ENCODE results near the gene XPO1.
"Not testable (repeated sequence)": the region's sequence is repeated elsewhere in the genome, so short reads cannot be mapped to it uniquely, and the experiment has no call there.

The XPO1 gene

DNA sequence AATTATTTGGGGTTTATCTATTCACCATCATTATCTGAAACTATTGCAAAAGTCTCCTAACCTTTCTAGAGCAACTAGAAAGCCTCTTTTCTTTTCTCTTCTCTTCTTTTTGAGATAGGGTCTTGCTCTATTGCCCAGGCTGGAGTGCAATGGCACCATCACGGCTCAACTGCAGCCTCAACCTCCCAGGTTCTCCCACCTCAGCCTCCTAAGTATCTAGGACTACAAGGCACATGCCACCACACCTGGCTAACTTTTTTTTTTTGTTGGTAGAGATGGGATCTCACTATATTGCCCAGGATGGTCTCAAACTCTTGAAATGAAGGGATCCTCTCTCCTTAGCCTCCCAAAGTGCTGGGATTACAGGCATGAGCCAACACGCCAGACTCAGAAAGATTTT is 24.5 kb upstream of the XPO1 start:
- TF ChIP-seq, protein P1, sequence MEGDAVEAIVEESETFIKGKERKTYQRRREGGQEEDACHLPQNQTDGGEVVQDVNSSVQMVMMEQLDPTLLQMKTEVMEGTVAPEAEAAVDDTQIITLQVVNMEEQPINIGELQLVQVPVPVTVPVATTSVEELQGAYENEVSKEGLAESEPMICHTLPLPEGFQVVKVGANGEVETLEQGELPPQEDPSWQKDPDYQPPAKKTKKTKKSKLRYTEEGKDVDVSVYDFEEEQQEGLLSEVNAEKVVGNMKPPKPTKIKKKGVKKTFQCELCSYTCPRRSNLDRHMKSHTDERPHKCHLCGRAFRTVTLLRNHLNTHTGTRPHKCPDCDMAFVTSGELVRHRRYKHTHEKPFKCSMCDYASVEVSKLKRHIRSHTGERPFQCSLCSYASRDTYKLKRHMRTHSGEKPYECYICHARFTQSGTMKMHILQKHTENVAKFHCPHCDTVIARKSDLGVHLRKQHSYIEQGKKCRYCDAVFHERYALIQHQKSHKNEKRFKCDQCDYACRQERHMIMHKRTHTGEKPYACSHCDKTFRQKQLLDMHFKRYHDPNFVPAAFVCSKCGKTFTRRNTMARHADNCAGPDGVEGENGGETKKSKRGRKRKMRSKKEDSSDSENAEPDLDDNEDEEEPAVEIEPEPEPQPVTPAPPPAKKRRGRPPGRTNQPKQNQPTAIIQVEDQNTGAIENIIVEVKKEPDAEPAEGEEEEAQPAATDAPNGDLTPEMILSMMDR (IDR thresholded peaks at IDR 0.05; ENCODE audit: insufficient read depth, low read depth, low read length, missing control alignments), result no peak
- no peak for DNase-seq (ENCODE audit: low read depth)
- no peak overlapping the region for H3K4me3 ChIP-seq (ENCODE audit: low read length)

DNA sequence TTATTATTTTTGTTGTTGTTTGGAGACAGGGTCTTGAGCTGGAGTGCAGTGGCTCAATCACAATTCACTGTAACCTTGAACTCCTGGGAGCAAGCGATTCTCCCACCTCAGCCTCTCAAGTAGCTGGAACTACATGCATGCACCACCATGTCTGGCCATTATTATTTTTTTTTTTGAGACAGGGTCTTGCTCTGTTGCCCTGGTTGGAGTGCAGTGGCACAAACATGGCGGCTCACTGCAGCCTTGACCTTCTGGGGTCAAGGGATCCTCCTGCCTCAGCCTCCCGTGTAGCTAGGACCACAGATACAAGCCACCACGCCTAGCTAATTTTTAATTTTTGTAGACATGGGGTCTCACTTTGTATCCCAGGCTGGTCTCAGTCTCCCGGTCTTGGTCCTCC is 20.0 kb upstream of the XPO1 start:
- TF ChIP-seq, protein P1 (IDR thresholded peaks at IDR 0.05; ENCODE audit: insufficient read depth, low read depth, low read length, missing control alignments), result no peak
- H3K4me3 ChIP-seq (ENCODE audit: low read length), result no peak overlapping the region

DNA sequence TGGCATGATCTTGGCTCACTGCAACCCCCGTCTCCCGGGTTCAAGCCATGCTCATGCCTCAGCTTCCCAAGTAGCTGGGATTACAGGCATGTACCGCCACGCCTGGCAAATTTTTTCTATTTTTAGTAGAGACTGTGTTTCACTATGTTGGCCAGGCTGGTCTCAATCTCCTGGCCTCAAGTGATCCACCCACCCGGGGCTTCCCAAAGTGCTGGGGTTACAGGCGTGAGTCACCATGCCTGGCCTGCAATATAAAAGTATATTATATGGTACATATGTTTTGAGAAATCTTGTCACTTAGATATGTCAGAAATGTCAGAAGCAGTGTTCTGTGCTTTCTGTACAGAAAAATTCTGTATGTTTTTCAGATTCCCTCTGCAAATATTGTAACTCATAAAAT is 19.2 kb upstream of the XPO1 start:
- H3K4me3 ChIP-seq (ENCODE audit: low read length), result no peak overlapping the region
- DNase-seq (ENCODE audit: low read depth), result no peak
- TF ChIP-seq, protein P1 (IDR thresholded peaks at IDR 0.05; ENCODE audit: insufficient read depth, low read depth, low read length, missing control alignments), result no peak

More for the DNA sequence above, 20.0 kb upstream of the XPO1 start:
- DNase-seq (ENCODE audit: low read depth), result no peak

DNA sequence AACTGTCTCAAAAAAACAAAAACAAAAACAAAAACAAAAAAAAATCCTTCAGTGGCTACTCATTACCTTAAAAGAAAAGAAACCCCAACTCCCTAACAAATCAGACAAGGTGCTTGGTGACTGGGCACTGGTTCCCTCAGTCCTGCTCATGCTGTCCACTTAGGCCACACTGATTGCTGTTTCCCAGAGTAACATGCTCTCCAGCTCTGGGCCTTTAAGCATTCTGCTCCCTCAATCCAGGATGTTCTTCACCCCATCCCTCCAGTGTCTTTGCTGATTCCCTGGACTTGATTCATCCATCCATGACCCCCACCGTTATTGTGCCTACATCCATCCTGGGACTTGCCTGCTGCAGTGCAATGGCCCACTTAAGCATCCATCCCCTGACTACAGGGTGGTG is 16.4 kb upstream of the XPO1 start:
- DNase-seq (ENCODE audit: low read depth), result no peak
- TF ChIP-seq, protein P1 (IDR thresholded peaks at IDR 0.05; ENCODE audit: insufficient read depth, low read depth, low read length, missing control alignments), result no peak
- H3K4me3 ChIP-seq (ENCODE audit: low read length), result no peak overlapping the region

DNA sequence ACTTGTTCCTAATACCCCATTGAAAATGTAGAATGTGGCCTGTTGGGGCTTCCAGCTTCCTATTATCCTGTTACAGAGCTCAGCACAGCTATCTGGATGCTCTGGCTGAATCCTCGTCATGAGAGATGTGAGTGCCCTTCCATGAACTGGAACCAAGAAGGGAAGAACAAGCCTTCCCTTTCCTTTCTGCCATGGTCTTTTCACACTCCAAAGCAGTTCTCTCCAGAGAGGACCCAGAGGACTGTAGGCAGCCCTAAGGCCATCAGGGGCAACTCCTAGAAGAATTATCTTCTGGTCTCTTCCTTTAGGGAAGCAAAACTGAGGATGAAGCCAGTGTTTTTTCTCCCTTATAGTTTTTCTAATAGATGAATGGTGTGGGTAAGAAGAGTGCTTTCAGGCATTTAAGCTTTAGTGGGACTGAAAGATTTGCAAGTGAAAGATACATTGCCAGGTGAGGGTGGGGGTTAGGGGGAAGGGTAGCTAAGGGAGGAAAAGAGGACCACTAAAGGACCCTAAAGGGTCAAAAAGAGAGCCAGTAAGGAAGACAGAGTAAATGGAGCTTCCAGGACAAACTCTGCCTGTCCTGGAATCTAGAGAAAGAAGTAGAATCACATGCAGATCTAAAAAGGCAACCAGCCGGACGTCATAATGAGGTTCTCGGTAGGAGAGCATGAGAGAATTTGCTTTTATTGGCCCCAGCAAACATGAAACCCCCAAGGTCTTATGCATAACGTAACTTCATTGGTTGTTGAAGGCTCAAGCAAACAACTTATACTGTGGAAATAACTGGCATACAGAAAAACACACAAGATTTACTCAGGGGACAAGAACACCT is 12.4 kb upstream of the XPO1 start:
- no peak for DNase-seq (ENCODE audit: low read depth)
- TF ChIP-seq, protein P1 (IDR thresholded peaks at IDR 0.05; ENCODE audit: insufficient read depth, low read depth, low read length, missing control alignments), result no peak

DNA sequence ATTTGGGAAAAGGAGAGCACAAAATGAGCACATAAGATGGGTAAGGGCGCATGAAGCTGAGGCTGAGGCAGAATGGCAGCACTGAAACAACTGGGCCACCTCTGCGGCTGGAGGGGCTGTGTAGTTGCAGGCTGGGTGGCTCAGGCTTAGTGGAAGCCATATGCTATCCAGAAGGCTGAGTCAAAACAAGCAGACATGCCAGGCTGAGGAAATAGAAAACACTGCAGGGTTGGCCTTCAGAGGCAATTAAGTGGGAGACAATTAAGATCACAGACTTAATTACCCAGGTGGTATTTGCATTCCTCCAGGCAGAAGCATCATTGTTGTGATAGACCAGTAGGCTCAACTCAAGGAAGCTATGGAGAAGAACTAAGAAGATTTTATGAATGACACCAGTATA is 11.4 kb upstream of the XPO1 start:
- no peak for DNase-seq (ENCODE audit: low read depth)
- TF ChIP-seq, protein P1 (IDR thresholded peaks at IDR 0.05; ENCODE audit: insufficient read depth, low read depth, low read length, missing control alignments), result no peak
- H3K4me3 ChIP-seq (ENCODE audit: low read length), result no peak overlapping the region

More for the DNA sequence above, 12.4 kb upstream of the XPO1 start:
- H3K4me3 ChIP-seq (ENCODE audit: low read length), result no peak overlapping the region

DNA sequence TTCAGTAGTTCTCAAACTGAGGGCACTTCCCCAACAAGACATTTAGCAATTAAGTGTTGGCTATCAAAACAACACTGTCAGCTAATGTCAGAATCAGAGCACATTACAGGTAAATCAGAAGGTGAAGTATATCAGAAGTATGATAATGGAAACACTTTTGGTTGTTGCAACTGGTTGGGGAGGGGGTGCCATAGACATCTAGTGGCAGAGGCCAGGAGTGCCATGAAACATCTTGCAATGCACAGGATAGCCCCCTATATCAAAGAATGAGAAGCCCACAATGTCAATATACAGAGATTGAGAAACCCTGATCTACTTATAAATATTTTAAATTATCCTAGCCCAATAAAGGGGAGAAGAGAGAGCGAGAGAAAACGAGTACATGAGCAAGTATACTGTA is 4.9 kb upstream of the XPO1 start:
- TF ChIP-seq, protein P1 (IDR thresholded peaks at IDR 0.05; ENCODE audit: insufficient read depth, low read depth, low read length, missing control alignments), result no peak
- no peak overlapping the region for H3K4me3 ChIP-seq (ENCODE audit: low read length)
- no peak for DNase-seq (ENCODE audit: low read depth)

DNA sequence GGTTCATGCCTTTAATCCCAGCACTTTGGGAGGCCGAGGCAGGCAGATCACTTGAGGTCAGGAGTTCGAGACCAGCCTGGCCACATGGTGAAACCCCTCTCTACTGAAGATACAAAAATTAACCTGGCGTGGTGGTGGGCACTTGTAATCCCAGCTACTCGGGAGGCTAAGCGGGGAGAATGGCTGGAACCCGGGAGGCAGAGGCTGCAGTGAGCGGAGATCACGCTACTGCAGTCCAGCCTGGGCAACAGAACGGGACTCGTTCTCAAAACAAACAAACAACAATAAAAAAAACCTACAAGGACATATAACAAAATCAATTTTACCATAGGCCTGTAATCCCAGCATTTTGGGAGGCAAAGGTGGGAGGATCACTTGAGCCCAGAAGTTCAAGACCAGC is 2.0 kb upstream of the XPO1 start:
- H3K4me3 ChIP-seq (ENCODE audit: low read length); DNase-seq (ENCODE audit: low read depth): not testable (repeated sequence)

Measured in epithelial cell of esophagus (primary cell).